ENCODE measurements around the gene ZNF740. TPM values are rescaled to one million over a fixed set of nuclear protein-coding genes. Genes with fewer than 3 reads are reported as not detected.

The ZNF740 gene
- polyA plus RNA-seq, 1 of the 3 experiments (the other 2 are of a cell fraction), result 14.6 TPM

DNA sequence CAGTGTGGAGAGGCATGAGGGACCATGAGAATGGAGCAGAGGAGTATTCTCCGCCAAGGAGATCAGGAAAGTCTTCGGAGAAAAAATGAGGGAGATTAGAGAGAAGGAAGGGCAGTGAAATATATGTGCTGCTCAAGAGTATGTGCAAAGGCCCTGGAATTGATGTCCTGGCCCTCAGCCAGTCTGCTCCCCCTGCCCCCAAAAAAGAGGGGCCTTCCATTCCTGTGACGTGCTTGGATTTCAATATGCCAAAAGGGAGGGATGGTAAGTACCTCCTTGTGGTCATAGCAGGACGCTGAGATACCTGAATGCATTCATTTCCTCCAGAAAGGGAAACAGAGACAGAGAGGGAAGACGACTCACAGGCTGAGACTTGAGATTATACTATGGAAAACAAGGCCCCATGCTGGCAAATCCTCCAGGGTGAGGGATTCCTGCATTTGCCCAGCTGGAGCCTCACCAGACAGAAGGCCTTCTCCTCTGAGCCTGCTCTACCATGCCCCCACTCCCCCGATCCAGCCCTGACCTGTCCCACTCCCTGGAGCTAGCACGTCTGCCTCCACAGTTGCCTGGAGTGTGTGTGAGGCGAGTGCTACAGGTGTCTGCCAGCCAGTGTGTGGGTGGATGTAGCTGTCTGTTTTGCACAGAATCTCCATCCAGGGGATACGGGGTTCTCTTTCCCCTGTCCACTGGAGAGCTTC lies 55.4 kb downstream of the ZNF740 start (continued):
- TF ChIP-seq, protein P1, sequence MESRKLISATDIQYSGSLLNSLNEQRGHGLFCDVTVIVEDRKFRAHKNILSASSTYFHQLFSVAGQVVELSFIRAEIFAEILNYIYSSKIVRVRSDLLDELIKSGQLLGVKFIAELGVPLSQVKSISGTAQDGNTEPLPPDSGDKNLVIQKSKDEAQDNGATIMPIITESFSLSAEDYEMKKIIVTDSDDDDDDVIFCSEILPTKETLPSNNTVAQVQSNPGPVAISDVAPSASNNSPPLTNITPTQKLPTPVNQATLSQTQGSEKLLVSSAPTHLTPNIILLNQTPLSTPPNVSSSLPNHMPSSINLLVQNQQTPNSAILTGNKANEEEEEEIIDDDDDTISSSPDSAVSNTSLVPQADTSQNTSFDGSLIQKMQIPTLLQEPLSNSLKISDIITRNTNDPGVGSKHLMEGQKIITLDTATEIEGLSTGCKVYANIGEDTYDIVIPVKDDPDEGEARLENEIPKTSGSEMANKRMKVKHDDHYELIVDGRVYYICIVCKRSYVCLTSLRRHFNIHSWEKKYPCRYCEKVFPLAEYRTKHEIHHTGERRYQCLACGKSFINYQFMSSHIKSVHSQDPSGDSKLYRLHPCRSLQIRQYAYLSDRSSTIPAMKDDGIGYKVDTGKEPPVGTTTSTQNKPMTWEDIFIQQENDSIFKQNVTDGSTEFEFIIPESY (IDR thresholded peaks at IDR 0.05; ENCODE audit: borderline replicate concordance, low read depth), result no peak
- no peak for TF ChIP-seq RFX5 (IDR thresholded peaks at IDR 0.05; ENCODE audit: low read length)
- no peak for TF ChIP-seq NFIC (IDR thresholded peaks at IDR 0.05; ENCODE audit: borderline replicate concordance)
- TF ChIP-seq POLR2AphosphoS5 (IDR thresholded peaks at IDR 0.05; ENCODE audit: low read depth, low read length), result no peak

DNA sequence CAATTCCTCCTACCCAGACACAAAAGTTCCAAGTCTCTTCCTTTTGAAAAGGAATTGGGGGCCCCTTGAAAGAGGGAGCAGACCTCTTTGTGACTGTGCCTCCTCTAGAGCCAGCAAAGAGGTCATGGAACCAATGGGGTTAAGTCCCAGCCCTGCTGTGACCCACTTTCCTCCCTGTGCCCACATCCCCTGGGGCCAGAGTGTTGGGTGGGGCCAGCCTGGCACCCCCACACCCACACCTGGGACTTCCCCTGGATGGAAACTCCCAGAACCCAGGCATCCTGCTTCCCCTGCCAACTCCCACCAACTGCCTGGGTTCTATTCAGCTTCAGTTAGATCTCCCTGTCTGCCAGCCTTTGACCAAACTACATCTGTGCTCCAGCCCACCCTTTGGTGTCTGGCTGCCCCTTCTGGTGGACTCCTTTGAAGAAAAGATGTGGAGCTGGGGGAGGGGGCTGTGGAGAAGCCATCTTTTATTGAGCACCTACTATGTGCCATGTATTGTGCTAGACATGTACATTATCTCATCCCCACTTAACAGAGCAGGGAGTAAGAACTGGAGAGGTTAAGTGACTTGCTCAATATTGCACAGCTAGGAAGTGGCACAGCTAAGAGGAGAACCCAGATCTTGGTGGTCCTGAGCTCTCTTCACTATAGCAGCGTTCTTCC lies 56.1 kb downstream of the ZNF740 start:
- CTCF ChIA-PET, result interaction anchor here (0.8 to 1.7 kb wide), 4 partner anchors 15 to 189 kb away, joined by 3 to 9 read pairs (median 3); partner anchors contain the start of gene ESPL1
- no peak for DNase-seq
- WGBS (ENCODE audit: low lambda C conversion rate), result 68% methylated on average over 1 of the region's 1 CpG

More for the DNA sequence above, 56.1 kb downstream of the ZNF740 start:
- Histone ChIP-seq H3K9me2 (no peaks in the 10 kb centered on the region), H3K79me2 (ENCODE audit: insufficient read depth) (no peaks in the 10 kb centered on the region), H3K9ac (no peak overlapping the region), H3K9me3 (no peaks in the 10 kb centered on the region), H3K4me3 (ENCODE audit: low read depth in 2 of 2, low read length in 1 of 2) (no peak overlapping the region), H3K27ac (ENCODE audit: low read depth in 2 of 2, low read length in 1 of 2) (no peak overlapping the region), H3F3A (replicated peaks; ENCODE audit: insufficient read depth) (peaks cover 13% of the 10 kb centered on the region), H3K36me3 (replicated peaks in 1 of 2; ENCODE audit: control insufficient read depth in 1 of 2, insufficient read depth in 2 of 2, low read length in 1 of 2) (no peaks in the 10 kb centered on the region), H4K20me1 (ENCODE audit: insufficient read depth) (no peaks in the 10 kb centered on the region), H3K4me2 (no peak overlapping the region), H3K4me1 (ENCODE audit: control insufficient read depth in 1 of 2, insufficient read depth in 2 of 2, low read depth in 1 of 2, low read length in 1 of 2) (peaks cover 27 to 35% of the 10 kb centered on the region in 2 experiments; a peak in 3 of 4 replicates), H3K27me3 (ENCODE audit: insufficient read depth) (no peaks in the 10 kb centered on the region), H2AFZ (ENCODE audit: low read depth) (no peak overlapping the region)
- POLR2A ChIA-PET, result no interaction called here
- TF ChIP-seq CHD2 (IDR thresholded peaks at IDR 0.05; ENCODE audit: low read length, partially characterized antibody), result no peak
- TF ChIP-seq, protein P1 (IDR thresholded peaks at IDR 0.05; ENCODE audit: borderline replicate concordance, low read depth), result no peak
- no peak for TF ChIP-seq TAF1 (IDR thresholded peaks at IDR 0.05; ENCODE audit: borderline replicate concordance, low read depth, low read length)
- TF ChIP-seq EZH2phosphoT487 (IDR thresholded peaks at IDR 0.05; ENCODE audit: borderline replicate concordance, low read depth), result no peak
- no peak for TF ChIP-seq RXRA (IDR thresholded peaks at IDR 0.05; ENCODE audit: borderline replicate concordance, low read depth)
